Activated CD8-positive, alpha-beta memory T cell treated with anti-CD3 and anti-CD28 coated beads, Interleukin-2, amount 50 U/mL, for 1 hour (primary cell): ENCODE results near the gene SORL1.
"Not testable (repeated sequence)": the region's sequence is repeated elsewhere in the genome, so short reads cannot be mapped to it uniquely, and the experiment has no call there.

Experiments
- DNase-seq: peaks from one replicate; pipeline ENCODE4 v3.0.0-alpha.2; 2020; ENCODE audit errors: extremely low read depth

Gene SORL1

GRCh38 chr11:121626980-121627379, 174.9 kb downstream of the SORL1 start:
- DNase-seq, result no peak

GRCh38 chr11:121630041-121630440, 177.9 kb downstream of the SORL1 start:
- DNase-seq, result no peak

- no peak for DNase-seq
These were observed 179.3 kb downstream of the SORL1 start for GRCh38 chr11:121631456-121631855.

GRCh38 chr11:121634273-121634672, 182.2 kb downstream of the SORL1 start:
- DNase-seq, result no peak

- no peak for DNase-seq
These were observed 182.8 kb downstream of the SORL1 start for GRCh38 chr11:121634889-121635288.

GRCh38 chr11:121636081-121636799, 184.1 kb downstream of the SORL1 start:
- DNase-seq, result no peak

- DNase-seq, result no peak
These were observed 184.7 kb downstream of the SORL1 start for GRCh38 chr11:121636800-121637176.

- DNase-seq, result not testable (repeated sequence)
These were observed 185.5 kb downstream of the SORL1 start for GRCh38 chr11:121637587-121637986.

GRCh38 chr11:121643479-121644186, 191.5 kb downstream of the SORL1 start:
- no peak for DNase-seq

GRCh38 chr11:121644187-121644512, 192.0 kb downstream of the SORL1 start:
- no peak for DNase-seq

GRCh38 chr11:121645001-121645400, 192.9 kb downstream of the SORL1 start:
- no peak for DNase-seq

GRCh38 chr11:121645596-121645995, 193.5 kb downstream of the SORL1 start:
- DNase-seq, result no peak

GRCh38 chr11:121648306-121648705, 196.2 kb downstream of the SORL1 start:
- DNase-seq, result no peak

GRCh38 chr11:121649798-121650197, 197.7 kb downstream of the SORL1 start:
- no peak for DNase-seq

GRCh38 chr11:121650351-121651256, 198.5 kb downstream of the SORL1 start:
- no peak for DNase-seq

- no peak for DNase-seq
These were observed 199.1 kb downstream of the SORL1 start for GRCh38 chr11:121651257-121651605.

GRCh38 chr11:121652971-121653370, 200.9 kb downstream of the SORL1 start:
- DNase-seq, result no peak

- DNase-seq, result no peak
These were observed 202.2 kb downstream of the SORL1 start for GRCh38 chr11:121654259-121654842.

GRCh38 chr11:121654843-121655536, 202.9 kb downstream of the SORL1 start:
- DNase-seq, result no peak

GRCh38 chr11:121655537-121656327, 203.6 kb downstream of the SORL1 start:
- peak; percentile 17 for DNase-seq
